HG02852 (cell line): Measurements from ENCODE around the gene ABCA4.

Experiments
- ATAC-seq: cut with Tn5 transposase; IDR thresholded peaks from one replicate; pipeline ENCODE4 v1.9.1; 2021; ENCODE audit warnings: mild to moderate bottlenecking, moderate library complexity; ENCODE audit not compliant: unreplicated experiment

Gene ABCA4

GRCh38 chr1:93988634-93989350 lies 132.2 kb downstream of the ABCA4 start:
- no peak for ATAC-seq

GRCh38 chr1:93981274-93981667 lies 139.7 kb downstream of the ABCA4 start:
- ATAC-seq: no peak

GRCh38 chr1:93980320-93981273 lies 140.4 kb downstream of the ABCA4 start:
- no peak for ATAC-seq

- no peak for ATAC-seq
Measured at GRCh38 chr1:93979718-93980319, 141.1 kb downstream of the ABCA4 start.

- ATAC-seq: no peak
Measured at GRCh38 chr1:93979040-93979717, 141.8 kb downstream of the ABCA4 start.

GRCh38 chr1:93977598-93977945 lies 143.4 kb downstream of the ABCA4 start:
- ATAC-seq: no peak

- no peak for ATAC-seq
Measured at GRCh38 chr1:93976711-93977597, 144.0 kb downstream of the ABCA4 start.

- no peak for ATAC-seq
Measured at GRCh38 chr1:93976291-93976690, 144.7 kb downstream of the ABCA4 start.

- no peak for ATAC-seq
Measured at GRCh38 chr1:93972341-93972740, 148.6 kb downstream of the ABCA4 start.

GRCh38 chr1:93969887-93970286 lies 151.1 kb downstream of the ABCA4 start:
- no peak for ATAC-seq

- ATAC-seq: no peak
Measured at GRCh38 chr1:93969371-93969770, 151.6 kb downstream of the ABCA4 start.

GRCh38 chr1:93967306-93967705 lies 153.6 kb downstream of the ABCA4 start:
- ATAC-seq: no peak

GRCh38 chr1:93965888-93966287 lies 155.1 kb downstream of the ABCA4 start:
- ATAC-seq: no peak

- no peak for ATAC-seq
Measured at GRCh38 chr1:93965256-93965655, 155.7 kb downstream of the ABCA4 start.

GRCh38 chr1:93964777-93965200 lies 156.2 kb downstream of the ABCA4 start:
- peak; percentile 57 for ATAC-seq

GRCh38 chr1:93964096-93964776 lies 156.7 kb downstream of the ABCA4 start:
- no peak for ATAC-seq

GRCh38 chr1:93963585-93963984 lies 157.4 kb downstream of the ABCA4 start:
- no peak for ATAC-seq

- no peak for ATAC-seq
Measured at GRCh38 chr1:93961906-93962305, 159.0 kb downstream of the ABCA4 start.

GRCh38 chr1:93961443-93961842 lies 159.5 kb downstream of the ABCA4 start:
- ATAC-seq: no peak
